ENCODE results near the gene SUMO3. TPM values are rescaled to one million over a fixed set of nuclear protein-coding genes. Genes with fewer than 3 reads are reported as not detected.

The SUMO3 gene
- total and polyA plus RNA-seq, 2 of the 13 experiments (the other 11 are each of a cell fraction or from before 2014, with no cell fraction given), result 51.4 to 92.4 TPM

GRCh38 chr21:44820851-44821250 lies 3.0 kb upstream of the SUMO3 start:
- no peak overlapping the region for H3K27ac ChIP-seq (ENCODE audit: extremely low read length, insufficient read depth, low read length)
- POLR2A ChIA-PET, result no interaction called here
- CTCF ChIA-PET (ENCODE audit: low intra/inter-chr PET ratio, low total read pairs), result no interaction called here
- TF ChIP-seq MED1 (CRISPR knock-in tag; IDR thresholded peaks at IDR 0.05) (no peak), JUNB (CRISPR knock-in tag; IDR thresholded peaks at IDR 0.05; ENCODE audit: borderline replicate concordance) (no peak), ZNF30 (CRISPR knock-in tag; IDR thresholded peaks at IDR 0.05) (no peak), ZSCAN29 (CRISPR knock-in tag; conservative IDR thresholded peaks at IDR 0.05) (no peak), ZFYVE20 (CRISPR knock-in tag; IDR thresholded peaks at IDR 0.05; ENCODE audit: borderline replicate concordance, low read depth) (no peak), NCOA1 (CRISPR knock-in tag; IDR thresholded peaks at IDR 0.05) (no peak), ZNF350 (CRISPR knock-in tag; IDR thresholded peaks at IDR 0.05; ENCODE audit: borderline replicate concordance, low read depth) (no peak), ZUFSP (CRISPR knock-in tag; IDR thresholded peaks at IDR 0.05; ENCODE audit: borderline replicate concordance) (no peak)
- H2AFZ ChIP-seq (ENCODE audit: low read length), result no peak overlapping the region
- peaks cover 27% of the 10 kb centered on the region for H3K4me1 ChIP-seq (ENCODE audit: insufficient read depth, low read length)
- no peak for FAIRE-seq
- ATAC-seq, result no peak
- peaks cover 12% of the 10 kb centered on the region for H3K79me2 ChIP-seq (ENCODE audit: insufficient read depth, low read length)
- BruUV-seq (replicated peaks), result no TSS peak
- H3K27me3 ChIP-seq (ENCODE audit: control insufficient read depth in 1 of 2, insufficient read depth in 2 of 2, low read length in 2 of 2), result no peaks in the 10 kb centered on the region
- H3K36me3 ChIP-seq (replicated peaks in 1 of 2; ENCODE audit: control insufficient read depth in 1 of 2, insufficient read depth in 2 of 2, low read length in 2 of 2), result no peaks in the 10 kb centered on the region
- no peak overlapping the region for H3K9ac ChIP-seq (ENCODE audit: insufficient read depth, low read depth, low read length)
- no peaks in the 10 kb centered on the region for H4K20me1 ChIP-seq (ENCODE audit: insufficient read depth, low read length)
- no peak overlapping the region for H3K4me3 ChIP-seq (replicated peaks in 1 of 3; ENCODE audit: insufficient read depth in 1 of 3, low read depth in 2 of 3, low read length in 3 of 3)
- WGBS (ENCODE audit: low lambda C conversion rate), result 84% methylated on average over 3 of the region's 3 CpGs
- H3K9me3 ChIP-seq (ENCODE audit: low read length), result peaks cover 22% of the 10 kb centered on the region
- no peak overlapping the region for H3K4me2 ChIP-seq (ENCODE audit: low read depth, low read length)
- in situ Hi-C loops (cut with HindIII; ENCODE audit: extremely low pct_ligation_motif_present, low pct_unique_long_range_greater_than_20kb) (no loop called here), intact Hi-C loops (cut with micrococcal nuclease; ENCODE audit: unreplicated experiment) (no loop called here)
- no peak for DNase-seq (ENCODE audit: low spot score)
